Measurements from ENCODE around the gene SLC35E3.

Gene SLC35E3

GRCh38 chr12:68745904-68746571 lies at the start of gene SLC35E3:
SLC35E3 (plus strand) TSS chr12:68746176; CDS start chr12:68746378, 202 bp downstream.
- in situ Hi-C loops (cut with MboI; ENCODE audit: low sequenced_read_pairs), result no loop called here

GRCh38 chr12:68699486-68699885 lies 46.5 kb upstream of the SLC35E3 start:
- in situ Hi-C loops (cut with MboI; ENCODE audit: low sequenced_read_pairs), result no loop called here

- in situ Hi-C loops (cut with MboI; ENCODE audit: low sequenced_read_pairs), result no loop called here
Measured at GRCh38 chr12:68727776-68728175, 18.2 kb upstream of the SLC35E3 start.

- in situ Hi-C loops (cut with MboI; ENCODE audit: low sequenced_read_pairs), result no loop called here
Measured at GRCh38 chr12:68733661-68734071, 12.3 kb upstream of the SLC35E3 start.

GRCh38 chr12:68739891-68740290 lies 6.1 kb upstream of the SLC35E3 start:
- in situ Hi-C loops (cut with MboI; ENCODE audit: low sequenced_read_pairs), result no loop called here

GRCh38 chr12:68743356-68743755 lies 2.6 kb upstream of the SLC35E3 start:
- in situ Hi-C loops (cut with MboI; ENCODE audit: low sequenced_read_pairs), result no loop called here

- in situ Hi-C loops (cut with MboI; ENCODE audit: low sequenced_read_pairs), result no loop called here
Measured at GRCh38 chr12:68745376-68745903, 536 bp upstream of the SLC35E3 start.

GRCh38 chr12:68746572-68747180 lies 700 bp downstream of the SLC35E3 start:
- in situ Hi-C loops (cut with MboI; ENCODE audit: low sequenced_read_pairs), result no loop called here

- in situ Hi-C loops (cut with MboI; ENCODE audit: low sequenced_read_pairs), result no loop called here
Measured at GRCh38 chr12:68749443-68749842, 3.5 kb downstream of the SLC35E3 start.

- in situ Hi-C loops (cut with MboI; ENCODE audit: low sequenced_read_pairs), result no loop called here
Measured at GRCh38 chr12:68749861-68750260, 3.9 kb downstream of the SLC35E3 start.

- in situ Hi-C loops (cut with MboI; ENCODE audit: low sequenced_read_pairs), result no loop called here
Measured at GRCh38 chr12:68750506-68750905, 4.5 kb downstream of the SLC35E3 start.

GRCh38 chr12:68755536-68756243 lies 9.7 kb downstream of the SLC35E3 start:
- in situ Hi-C loops (cut with MboI; ENCODE audit: low sequenced_read_pairs), result no loop called here

GRCh38 chr12:68759852-68760251 lies 13.9 kb downstream of the SLC35E3 start:
- in situ Hi-C loops (cut with MboI; ENCODE audit: low sequenced_read_pairs), result no loop called here

- in situ Hi-C loops (cut with MboI; ENCODE audit: low sequenced_read_pairs), result no loop called here
Measured at GRCh38 chr12:68760806-68761441, 14.9 kb downstream of the SLC35E3 start.

GRCh38 chr12:68761442-68761812 lies 15.5 kb downstream of the SLC35E3 start:
- in situ Hi-C loops (cut with MboI; ENCODE audit: low sequenced_read_pairs), result no loop called here

GRCh38 chr12:68761901-68762630 lies 16.1 kb downstream of the SLC35E3 start:
- in situ Hi-C loops (cut with MboI; ENCODE audit: low sequenced_read_pairs), result no loop called here

- in situ Hi-C loops (cut with MboI; ENCODE audit: low sequenced_read_pairs), result no loop called here
Measured at GRCh38 chr12:68762691-68763090, 16.7 kb downstream of the SLC35E3 start.

GRCh38 chr12:68765696-68766095 lies 19.7 kb downstream of the SLC35E3 start:
- in situ Hi-C loops (cut with MboI; ENCODE audit: low sequenced_read_pairs), result no loop called here

- in situ Hi-C loops (cut with MboI; ENCODE audit: low sequenced_read_pairs), result no loop called here
Measured at GRCh38 chr12:68766646-68767045, 20.7 kb downstream of the SLC35E3 start.

- in situ Hi-C loops (cut with MboI; ENCODE audit: low sequenced_read_pairs), result no loop called here
Measured at GRCh38 chr12:68767191-68767590, 21.2 kb downstream of the SLC35E3 start.
